HepG2 (cell line): Measurements from ENCODE around the gene USP10.

Source experiments
- CHD4 ChIP-seq: fragments of 200-600 bp; sonication (generic); IDR thresholded peaks from 2 replicates; pipeline ENCODE4 v1.7.0; 2017; ENCODE audit warnings: mild to moderate bottlenecking, low read length, borderline replicate concordance
- FIP1L1 ChIP-seq: fragments of 200-400 bp; formaldehyde crosslinking; IDR thresholded peaks from 2 replicates; pipeline ENCODE4 v1.6.1; 2018; ENCODE audit warnings: low read depth, mild to moderate bottlenecking, low read length, moderate library complexity, borderline replicate concordance; ENCODE audit not compliant: insufficient read depth
- KAT7 ChIP-seq: IDR thresholded peaks from 2 replicates; pipeline ENCODE4 v1.6.1; 2018; ENCODE audit warnings: borderline replicate concordance, missing compliant biosample characterization
- POLR2A ChIP-seq, 2 experiments: IDR thresholded peaks; 2 replicates each; pipeline ENCODE4 v1.6.1; 2011; ENCODE audit warnings: low read depth in 2 of 2, low read length in 2 of 2, mild to moderate bottlenecking in 1 of 2, moderate library complexity in 1 of 2; ENCODE audit not compliant: insufficient read depth in 1 of 2
- POLR2AphosphoS5 ChIP-seq: IDR thresholded peaks from 2 replicates; pipeline ENCODE4 v1.6.1; 2012; ENCODE audit warnings: low read depth, low read length
- REST ChIP-seq, 2 experiments: IDR thresholded peaks; 2 replicates each; pipeline ENCODE4 v1.6.1; 2011 to 2012; ENCODE audit warnings: low read length in 2 of 2, borderline replicate concordance in 1 of 2, low read depth in 1 of 2, mild to moderate bottlenecking in 1 of 2, moderate library complexity in 1 of 2
- SIX4 ChIP-seq: sonication (generic); formaldehyde crosslinking; IDR thresholded peaks from 2 replicates; pipeline ENCODE4 v1.4.0; 2020; ENCODE audit warnings: missing genetic modification reagents
- ZIK1 ChIP-seq: sonication (generic); formaldehyde crosslinking; IDR thresholded peaks from 2 replicates; pipeline ENCODE4 v1.5.0; 2020; ENCODE audit warnings: mild to moderate bottlenecking, low read depth, missing genetic modification reagents, borderline replicate concordance
- ZNF232 ChIP-seq: sonication (generic); formaldehyde crosslinking; IDR thresholded peaks from 2 replicates; pipeline ENCODE4 v1.4.0; 2020; ENCODE audit warnings: missing genetic modification reagents, borderline replicate concordance
- ZNF740 ChIP-seq: sonication (generic); formaldehyde crosslinking; IDR thresholded peaks from 2 replicates; pipeline ENCODE4 v1.4.0; 2020; ENCODE audit warnings: missing genetic modification reagents

GRCh38 chr16:84794186-84794585, 94.4 kb downstream of the USP10 start:
- no peak for TF ChIP-seq SIX4 (CRISPR knock-in tag)
- TF ChIP-seq REST (IDR thresholded peaks at IDR 0.05; ENCODE audit: borderline replicate concordance in 1 of 2, low read depth in 1 of 2, low read length in 2 of 2) = no peak
- TF ChIP-seq FIP1L1 = no peak
- TF ChIP-seq ZIK1 (CRISPR knock-in tag) = no peak
- TF ChIP-seq CHD4 = no peak
- no peak for TF ChIP-seq ZNF232
- TF ChIP-seq KAT7 = no peak
- TF ChIP-seq ZNF740 (CRISPR knock-in tag) = no peak
- no peak for TF ChIP-seq POLR2A (IDR thresholded peaks at IDR 0.05; ENCODE audit: insufficient read depth in 1 of 2, low read depth in 2 of 2, low read length in 2 of 2)
- TF ChIP-seq POLR2AphosphoS5 = no peak
